ENCODE results near the gene ROBO2.

GRCh38 chr3:77412021-77412438 is 372.1 kb downstream of the ROBO2 start:
- TF ChIP-seq CTCF (conservative IDR thresholded peaks at IDR 0.05; ENCODE audit: low read depth in 2 of 2) (no peak), POLR2AphosphoS5 (IDR thresholded peaks at IDR 0.05; ENCODE audit: low read depth) (no peak), EZH2 (IDR thresholded peaks at IDR 0.05; ENCODE audit: low read depth, unreplicated experiment) (no peak), EZH2phosphoT487 (IDR thresholded peaks at IDR 0.05; ENCODE audit: unreplicated experiment) (no peak), REST (IDR thresholded peaks at IDR 0.05; ENCODE audit: unreplicated experiment) (no peak), ETS1 (IDR thresholded peaks at IDR 0.05) (no peak), ZNF331 (CRISPR knock-in tag; IDR thresholded peaks at IDR 0.05; ENCODE audit: low read depth) (no peak)
